HEK293 (cell line): ENCODE data around the gene KLHL22.

Source experiments
- AEBP2 ChIP-seq: fragments of 450-650 bp; formaldehyde crosslinking; IDR thresholded peaks from 2 replicates; pipeline ENCODE4 v1.5.1; 2016; ENCODE audit warnings: missing biosample characterization, missing genetic modification characterization, borderline replicate concordance
- BCL11B ChIP-seq: fragments of 450-650 bp; formaldehyde crosslinking; IDR thresholded peaks from 2 replicates; pipeline ENCODE4 v1.5.1; 2016; ENCODE audit warnings: low read depth, missing biosample characterization, missing genetic modification characterization
- FEZF1 ChIP-seq: fragments of 450-650 bp; formaldehyde crosslinking; IDR thresholded peaks from 2 replicates; pipeline ENCODE4 v1.5.1; 2016; ENCODE audit warnings: missing biosample characterization, missing genetic modification characterization
- GLIS2 ChIP-seq: fragments of 450-650 bp; formaldehyde crosslinking; IDR thresholded peaks from 2 replicates; pipeline ENCODE4 v1.5.1; 2016; ENCODE audit warnings: missing biosample characterization, missing genetic modification characterization
- KLF7 ChIP-seq: fragments of 450-650 bp; formaldehyde crosslinking; IDR thresholded peaks from 2 replicates; pipeline ENCODE4 v1.5.1; 2016; ENCODE audit warnings: missing biosample characterization, missing genetic modification characterization, borderline replicate concordance
- YY2 ChIP-seq: fragments of 450-650 bp; formaldehyde crosslinking; IDR thresholded peaks from 2 replicates; pipeline ENCODE4 v1.5.1; 2016; ENCODE audit warnings: missing biosample characterization, missing genetic modification characterization
- ZBTB10 ChIP-seq: fragments of 450-650 bp; formaldehyde crosslinking; IDR thresholded peaks from 2 replicates; pipeline ENCODE4 v1.5.1; 2016; ENCODE audit warnings: missing biosample characterization, missing genetic modification characterization
- ZBTB48 ChIP-seq: fragments of 450-650 bp; formaldehyde crosslinking; IDR thresholded peaks from 2 replicates; pipeline ENCODE4 v1.5.1; 2016; ENCODE audit warnings: missing biosample characterization, missing genetic modification characterization
- ZFP3 ChIP-seq: fragments of 450-650 bp; formaldehyde crosslinking; IDR thresholded peaks from 2 replicates; pipeline ENCODE4 v1.5.1; 2016; ENCODE audit warnings: low read depth, missing biosample characterization, missing genetic modification characterization
- ZFP41 ChIP-seq: fragments of 450-650 bp; formaldehyde crosslinking; IDR thresholded peaks from 2 replicates; pipeline ENCODE4 v1.5.1; 2016; ENCODE audit warnings: missing biosample characterization, missing genetic modification characterization, borderline replicate concordance
- ZNF157 ChIP-seq: fragments of 450-650 bp; formaldehyde crosslinking; IDR thresholded peaks from 2 replicates; pipeline ENCODE4 v1.5.1; 2016; ENCODE audit warnings: missing biosample characterization, missing genetic modification characterization
- ZNF19 ChIP-seq: fragments of 450-650 bp; formaldehyde crosslinking; IDR thresholded peaks from 2 replicates; pipeline ENCODE4; 2016; ENCODE audit warnings: missing biosample characterization, missing genetic modification characterization, low read depth
- ZNF202 ChIP-seq: fragments of 450-650 bp; formaldehyde crosslinking; IDR thresholded peaks from 2 replicates; pipeline ENCODE4 v1.5.1; 2016; ENCODE audit warnings: missing biosample characterization, missing genetic modification characterization, borderline replicate concordance
- ZNF239 ChIP-seq: fragments of 450-650 bp; formaldehyde crosslinking; IDR thresholded peaks from 2 replicates; pipeline ENCODE4 v1.5.1; 2016; ENCODE audit warnings: missing biosample characterization, missing genetic modification characterization
- ZNF280C ChIP-seq: fragments of 450-650 bp; formaldehyde crosslinking; IDR thresholded peaks from 2 replicates; pipeline ENCODE4 v1.5.1; 2016; ENCODE audit warnings: missing biosample characterization, missing genetic modification characterization
- ZNF341 ChIP-seq: fragments of 450-650 bp; formaldehyde crosslinking; IDR thresholded peaks from 2 replicates; pipeline ENCODE4; 2016; ENCODE audit warnings: low read depth, missing biosample characterization, missing genetic modification characterization
- ZNF398 ChIP-seq: fragments of 450-650 bp; formaldehyde crosslinking; IDR thresholded peaks from 2 replicates; pipeline ENCODE4 v1.5.1; 2017; ENCODE audit warnings: missing biosample characterization, missing genetic modification characterization
- ZNF449 ChIP-seq: fragments of 450-650 bp; formaldehyde crosslinking; IDR thresholded peaks from 2 replicates; pipeline ENCODE4 v1.5.1; 2017; ENCODE audit warnings: missing biosample characterization, mild to moderate bottlenecking, missing genetic modification characterization, moderate library complexity
- ZNF596 ChIP-seq: fragments of 450-650 bp; IDR thresholded peaks from 2 replicates; pipeline ENCODE4 v1.5.0; 2018; ENCODE audit warnings: missing biosample characterization, mild to moderate bottlenecking, missing genetic modification characterization, moderate library complexity
- ZNF629 ChIP-seq: fragments of 450-650 bp; formaldehyde crosslinking; IDR thresholded peaks from 2 replicates; pipeline ENCODE4 v1.5.1; 2017; ENCODE audit warnings: missing biosample characterization, missing genetic modification characterization
- ZNF768 ChIP-seq: fragments of 450-650 bp; formaldehyde crosslinking; IDR thresholded peaks from 2 replicates; pipeline ENCODE4 v1.5.1; 2018; ENCODE audit warnings: missing biosample characterization, mild to moderate bottlenecking, missing genetic modification characterization
- ZNF776 ChIP-seq: fragments of 450-650 bp; formaldehyde crosslinking; IDR thresholded peaks from 2 replicates; pipeline ENCODE4 v1.5.0; 2017; ENCODE audit warnings: missing biosample characterization, missing genetic modification characterization, borderline replicate concordance
- ZNF785 ChIP-seq: fragments of 450-650 bp; formaldehyde crosslinking; IDR thresholded peaks from 2 replicates; pipeline ENCODE4 v1.5.1; 2016; ENCODE audit warnings: missing biosample characterization, missing genetic modification characterization
- ZSCAN23 ChIP-seq: fragments of 450-650 bp; formaldehyde crosslinking; IDR thresholded peaks from 2 replicates; pipeline ENCODE4 v1.5.1; 2016; ENCODE audit warnings: missing biosample characterization, missing genetic modification characterization
- ZSCAN5A ChIP-seq: fragments of 450-650 bp; formaldehyde crosslinking; IDR thresholded peaks from 2 replicates; pipeline ENCODE4 v1.5.1; 2016; ENCODE audit warnings: missing biosample characterization, missing genetic modification characterization

The KLHL22 gene

GRCh38 chr22:20495861-20496681, 476 bp upstream of the KLHL22 start (continued):
- TF ChIP-seq ZBTB10 (peak; percentile 92), ZNF280C (no peak), ZNF239 (tag by site-specific recombination) (peak; percentile 76), KLF7 (tag by site-specific recombination) (peak; percentile 93), ZNF449 (tag by site-specific recombination) (no peak), YY2 (tag by site-specific recombination) (peak; percentile 73; the same call in 1 of the 2 replicates), ZNF157 (peak; percentile 60; the same call in 1 of the 2 replicates), ZNF768 (tag by site-specific recombination) (no peak), ZSCAN23 (tag by site-specific recombination) (peak; percentile 98; the same call in 1 of the 2 replicates), ZNF202 (no peak), BCL11B (tag by site-specific recombination) (0 out of 2 replicates have a peak, but pooled peaks have one; percentile 76), ZNF398 (peak; percentile 100), AEBP2 (tag by site-specific recombination) (0 out of 2 replicates have a peak, but pooled peaks have one; percentile 10), ZNF341 (tag by site-specific recombination) (peak; percentile 92), FEZF1 (tag by site-specific recombination) (peak; percentile 18; the same call in 1 of the 2 replicates), GLIS2 (peak; percentile 70), ZNF596 (tag by site-specific recombination) (no peak), ZSCAN5A (peak; percentile 56), ZFP3 (tag by site-specific recombination) (no peak), ZNF776 (tag by site-specific recombination) (no peak; the same call in 1 of the 2 replicates), ZFP41 (tag by site-specific recombination) (no peak), ZNF19 (tag by site-specific recombination) (no peak), ZNF629 (peak; percentile 85), ZBTB48 (tag by site-specific recombination) (peak; percentile 96), ZNF785 (tag by site-specific recombination) (peak; percentile 92)
